Panc1 (cell line): ENCODE measurements around the gene TTLL11. TPM values are rescaled to one million over a fixed set of nuclear protein-coding genes. Genes with fewer than 3 reads are reported as not detected.

Experiments used
- ATAC-seq: fragments of 200-7000 bp; cut with Tn5 transposase; 2 replicates; pipeline ENCODE4 v1.9.1; 2020; ENCODE audit warnings: mild to moderate bottlenecking, moderate library complexity
- BruUV-seq: library from RNA; stranded (reverse); fragments of 400-500 nt; replicated peaks from 2 replicates; lab custom pipeline; 2021; lab: Mats Ljungman, UMichigan
- CTCF ChIA-PET: fragments of 300-600 bp; sonication (Branson Sonifier 250); formaldehyde crosslinking; loops from one replicate; lab custom pipeline; 2022; ENCODE audit warnings: antibody characterized with exemption; lab: Charles Lee
- POLR2A ChIA-PET: fragments of 300-600 bp; sonication (Branson Sonifier 250); formaldehyde crosslinking; loops from one replicate; lab custom pipeline; 2022; ENCODE audit warnings: antibody characterized with exemption; lab: Charles Lee
- DNase-seq: peaks from one replicate; pipeline ENCODE4 v3.0.0-alpha.2; 2010; ENCODE audit warnings: low read depth, low spot score
- H3K27ac ChIP-seq: 2 replicates; pipeline ENCODE4 v1.5.1; 2011; ENCODE audit warnings: mild to moderate bottlenecking, low read length, inconsistent platforms
- H3K27me3 ChIP-seq: fragments of 200-500 bp; sonication (Bioruptor generic); 2 replicates; pipeline ENCODE4 v1.6.0; 2014; ENCODE audit warnings: low read length, inconsistent platforms; ENCODE audit not compliant: control insufficient read depth, insufficient read depth
- H3K36me3 ChIP-seq: fragments of 200-500 bp; sonication (Bioruptor generic); 2 replicates; pipeline ENCODE4 v1.5.1; 2014; ENCODE audit warnings: inconsistent platforms, mild to moderate bottlenecking, low read length, moderate library complexity; ENCODE audit not compliant: control insufficient read depth, insufficient read depth
- H3K4me1 ChIP-seq: 2 replicates; pipeline ENCODE4 v1.5.1; 2011; ENCODE audit warnings: inconsistent platforms, mild to moderate bottlenecking, low read length, moderate library complexity; ENCODE audit not compliant: control insufficient read depth, insufficient read depth
- H3K4me3 ChIP-seq, 2 experiments: 2 replicates each; pipeline ENCODE4 v1.5.1; 2011 to 2012; ENCODE audit warnings: low read depth in 2 of 2, low read length in 2 of 2, mild to moderate bottlenecking in 2 of 2, inconsistent platforms in 1 of 2, moderate library complexity in 1 of 2
- H3K9me3 ChIP-seq: fragments of 200-500 bp; sonication (Bioruptor generic); 2 replicates; pipeline ENCODE4 v1.5.1; 2014; ENCODE audit warnings: low read depth, mild to moderate bottlenecking, inconsistent platforms, low read length, moderate library complexity; ENCODE audit not compliant: control insufficient read depth, insufficient read depth
- CTCF ChIP-seq: fragments of 450-650 bp; IDR thresholded peaks from 2 replicates; pipeline ENCODE4 v1.5.1; 2017; ENCODE audit warnings: mild to moderate bottlenecking
- POLR2AphosphoS5 ChIP-seq: IDR thresholded peaks from 2 replicates; pipeline ENCODE4 v1.6.1; 2012; ENCODE audit warnings: mild to moderate bottlenecking, low read depth, low read length, moderate library complexity
- REST ChIP-seq, 2 experiments: IDR thresholded peaks; 2 replicates each; pipeline ENCODE4 v1.6.1; 2011 to 2012; ENCODE audit warnings: low read depth in 2 of 2, control low read depth in 1 of 2, low read length in 1 of 2, mild to moderate bottlenecking in 1 of 2, moderate library complexity in 1 of 2; ENCODE audit not compliant: insufficient read depth in 1 of 2
- SIN3A ChIP-seq: IDR thresholded peaks from 2 replicates; pipeline ENCODE4 v1.6.1; 2012; ENCODE audit warnings: low read depth, mild to moderate bottlenecking, low read length, moderate library complexity, borderline replicate concordance; ENCODE audit not compliant: insufficient read depth
- TCF7L2 ChIP-seq: IDR thresholded peaks from 2 replicates; pipeline ENCODE4 v1.6.1; 2011; ENCODE audit warnings: mild to moderate bottlenecking, low read depth, low read length, inconsistent platforms
- in situ Hi-C: cut with HindIII; loops from 2 replicates; pipeline ENCODE4 v1.10.0; 2016; ENCODE audit warnings: low sequenced_read_pairs, low pct_unique_long_range_greater_than_20kb
- intact Hi-C: fragments of 100-400 bp; cut with micrococcal nuclease; formaldehyde crosslinking; loops from one replicate; pipeline ENCODE4 v1.10.0; 2022; ENCODE audit not compliant: unreplicated experiment
- total RNA-seq: library from RNA; stranded (reverse); gene quantifications from one replicate; pipeline ENCODE4 v1.2.1, GENCODE V29; 2021; ENCODE audit not compliant: unreplicated experiment

TTLL11 gene
- total RNA-seq, 1 experiment from 2014 or later: 1.1 TPM

- in situ Hi-C loops: no loop called here
- CTCF ChIA-PET: no interaction called here
These were observed 260.0 kb downstream of the TTLL11 start for GRCh38 chr9:121833061-121833460.

GRCh38 chr9:121831869-121832268 is 261.2 kb downstream of the TTLL11 start:
- ChIA-PET POLR2A (no interaction called here), CTCF (no interaction called here)
- no TSS peak for BruUV-seq
- intact Hi-C loops: no loop called here
- no peaks in the 10 kb centered on the region for H3K4me1 ChIP-seq
- TF ChIP-seq TCF7L2: no peak
- no peak for TF ChIP-seq CTCF
- no peak for TF ChIP-seq SIN3A
- TF ChIP-seq POLR2AphosphoS5: no peak
- no peak for TF ChIP-seq REST (IDR thresholded peaks at IDR 0.05; ENCODE audit: insufficient read depth in 1 of 2, low read depth in 2 of 2, low read length in 1 of 2)
- in situ Hi-C loops: no loop called here
- no peaks in the 10 kb centered on the region for H3K27me3 ChIP-seq
- no peak overlapping the region for H3K27ac ChIP-seq
- no peaks in the 10 kb centered on the region for H3K36me3 ChIP-seq
- DNase-seq: no peak
- ATAC-seq: no peak
- no peak overlapping the region for H3K4me3 ChIP-seq
- no peaks in the 10 kb centered on the region for H3K9me3 ChIP-seq

More at GRCh38 chr9:121833061-121833460, 260.0 kb downstream of the TTLL11 start:
- no TSS peak for BruUV-seq
- DNase-seq (no peak), ATAC-seq (no peak)
- no peaks in the 10 kb centered on the region for H3K4me1 ChIP-seq
- no peak overlapping the region for H3K4me3 ChIP-seq
- H3K27me3 ChIP-seq: no peaks in the 10 kb centered on the region
- H3K9me3 ChIP-seq: no peaks in the 10 kb centered on the region
- no peaks in the 10 kb centered on the region for H3K36me3 ChIP-seq
- intact Hi-C loops: no loop called here
- POLR2A ChIA-PET: no interaction called here
- no peak for TF ChIP-seq CTCF
- TF ChIP-seq SIN3A: no peak
- TF ChIP-seq POLR2AphosphoS5: no peak
- no peak for TF ChIP-seq TCF7L2
- TF ChIP-seq REST (IDR thresholded peaks at IDR 0.05; ENCODE audit: insufficient read depth in 1 of 2, low read depth in 2 of 2, low read length in 1 of 2): no peak
- H3K27ac ChIP-seq: no peak overlapping the region
